Neural cell (in vitro differentiated cells): ENCODE data around the gene MAGI2. TPM values are rescaled to one million over a fixed set of nuclear protein-coding genes. Genes with fewer than 3 reads are reported as not detected.
"Not testable (repeated sequence)": the region's sequence is repeated elsewhere in the genome, so short reads cannot be mapped to it uniquely, and the experiment has no call there.

Experiments used
- H2AFZ ChIP-seq: fragments of 200-600, 300-800 bp; sonication (generic), shearing (Covaris generic); 2 replicates; pipeline ENCODE4 v1.6.0; 2014; ENCODE audit warnings: low read depth, mild to moderate bottlenecking, antibody characterized with exemption, low read length, moderate library complexity
- H3F3A ChIP-seq: fragments of 200-600 bp; shearing (Covaris generic); 2 replicates; pipeline ENCODE4 v1.6.1; 2016; ENCODE audit warnings: mild to moderate bottlenecking, moderate library complexity, mixed read lengths, antibody characterized with exemption, low read length; ENCODE audit not compliant: insufficient read depth, poor library complexity, severe bottlenecking
- H3K27ac ChIP-seq: fragments of 200-600, 300-800 bp; sonication (generic), shearing (Covaris generic); 2 replicates; pipeline ENCODE4 v1.5.1; 2014; ENCODE audit warnings: mild to moderate bottlenecking, low read length, moderate library complexity
- H3K27me3 ChIP-seq: fragments of 300-800, 200-600 bp; sonication (generic), shearing (Covaris generic); 2 replicates; pipeline ENCODE4 v1.6.0; 2014; ENCODE audit warnings: mild to moderate bottlenecking, low read depth, low read length, moderate library complexity; ENCODE audit not compliant: insufficient read depth
- H3K36me3 ChIP-seq: fragments of 300-800, 200-600 bp; sonication (generic), shearing (Covaris generic); 2 replicates; pipeline ENCODE4 v1.5.1; 2014; ENCODE audit warnings: mild to moderate bottlenecking, antibody characterized with exemption, low read length, moderate library complexity; ENCODE audit not compliant: insufficient read depth
- H3K4me2 ChIP-seq: fragments of 300-800, 200-600 bp; sonication (generic), shearing (Covaris generic); 2 replicates; pipeline ENCODE4 v1.6.0; 2014; ENCODE audit warnings: mild to moderate bottlenecking, low read length
- H3K4me3 ChIP-seq: fragments of 300-800, 200-600 bp; sonication (generic), shearing (Covaris generic); 2 replicates; pipeline ENCODE4 v1.5.1; 2014; ENCODE audit warnings: mild to moderate bottlenecking, low read length, moderate library complexity
- H3K79me2 ChIP-seq: fragments of 200-600 bp; shearing (Covaris generic); replicated peaks from 2 replicates; pipeline ENCODE4 v1.6.0; 2014; ENCODE audit warnings: mild to moderate bottlenecking, low read length, moderate library complexity; ENCODE audit not compliant: insufficient read depth
- H3K9ac ChIP-seq: fragments of 300-800, 200-600 bp; sonication (generic), shearing (Covaris generic); 2 replicates; pipeline ENCODE4 v1.6.1; 2016; ENCODE audit warnings: mild to moderate bottlenecking, low read length, mixed read lengths
- H3K9me2 ChIP-seq: fragments of 200-600 bp; shearing (Covaris generic); 2 replicates; pipeline ENCODE4 v1.6.1; 2016; ENCODE audit warnings: mild to moderate bottlenecking, low read length, mixed read lengths; ENCODE audit not compliant: insufficient read depth
- H3K9me3 ChIP-seq: fragments of 200-600, 300-800 bp; sonication (generic), shearing (Covaris generic); 2 replicates; pipeline ENCODE4 v1.6.1; 2016; ENCODE audit warnings: mild to moderate bottlenecking, mixed run types, low read length, moderate library complexity, mixed read lengths
- H4K20me1 ChIP-seq: fragments of 200-600 bp; shearing (Covaris generic); 2 replicates; pipeline ENCODE4 v1.6.1; 2016; ENCODE audit warnings: mild to moderate bottlenecking, mixed run types; ENCODE audit not compliant: insufficient read depth
- EP300 ChIP-seq: fragments of 450-650 bp; conservative IDR thresholded peaks from 2 replicates; pipeline ENCODE4 v1.6.1; 2014; ENCODE audit warnings: antibody characterized with exemption, mild to moderate bottlenecking, moderate library complexity; ENCODE audit not compliant: poor library complexity, severe bottlenecking
- EZH2 ChIP-seq: fragments of 200-600, 300-800 bp; shearing (Covaris generic), sonication (generic); IDR thresholded peaks from 2 replicates; pipeline ENCODE4 v1.6.1; 2014; ENCODE audit warnings: antibody characterized with exemption, low read length, borderline replicate concordance, mild to moderate bottlenecking; ENCODE audit not compliant: insufficient read depth, poor library complexity, severe bottlenecking
- MXI1 ChIP-seq: fragments of 450-650 bp; conservative IDR thresholded peaks from 2 replicates; pipeline ENCODE4 v1.6.1; 2014; ENCODE audit warnings: antibody characterized with exemption, mild to moderate bottlenecking; ENCODE audit not compliant: poor library complexity, severe bottlenecking
- POLR2AphosphoS5 ChIP-seq: IDR thresholded peaks from 2 replicates; pipeline ENCODE4 v1.6.1; 2012
- RAD21 ChIP-seq: fragments of 450-650 bp; conservative IDR thresholded peaks from 2 replicates; pipeline ENCODE4 v1.6.1; 2014; ENCODE audit warnings: antibody characterized with exemption, mild to moderate bottlenecking, moderate library complexity
- REST ChIP-seq: IDR thresholded peaks from 2 replicates; pipeline ENCODE4 v1.6.1; 2012; ENCODE audit warnings: borderline replicate concordance
- SMC3 ChIP-seq: fragments of 450-650 bp; conservative IDR thresholded peaks from 2 replicates; pipeline ENCODE4 v1.6.1; 2014; ENCODE audit warnings: antibody characterized with exemption, mild to moderate bottlenecking, moderate library complexity; ENCODE audit not compliant: poor library complexity
- TAF1 ChIP-seq: IDR thresholded peaks from 2 replicates; pipeline ENCODE4 v1.6.1; 2012; ENCODE audit warnings: low read depth
- polyA plus RNA-seq: library from polyadenylated mRNA; depleted of rRNA; stranded (reverse); fragments of >200 nt; gene quantifications from 2 replicates; pipeline ENCODE4 v1.2.3, GENCODE V29; 2014
- TF ChIP-seq, protein P1 (sequence below): fragments of 450-650 bp; IDR thresholded peaks from 2 replicates; pipeline ENCODE4 v1.5.1; 2014; ENCODE audit warnings: antibody characterized with exemption, mild to moderate bottlenecking, moderate library complexity; ENCODE audit not compliant: poor library complexity, severe bottlenecking

MAGI2 gene
- polyA plus RNA-seq, 1 donor from 2014 or later, result 19.3 TPM

GRCh38 chr7:79035858-79036257 is 417.6 kb downstream of the MAGI2 start:
- Histone ChIP-seq H3F3A (no peaks in the 10 kb centered on the region), H3K4me3 (no peak overlapping the region), H3K27ac (no peak overlapping the region), H3K9me3 (no peaks in the 10 kb centered on the region), H3K79me2 (no peaks in the 10 kb centered on the region), H3K4me2 (no peak overlapping the region), H2AFZ (no peak overlapping the region), H3K9me2 (no peaks in the 10 kb centered on the region), H3K36me3 (no peaks in the 10 kb centered on the region), H3K27me3 (no peaks in the 10 kb centered on the region), H3K9ac (no peak overlapping the region), H4K20me1 (no peaks in the 10 kb centered on the region)
- TF ChIP-seq RAD21, result no peak
- TF ChIP-seq, protein P1, sequence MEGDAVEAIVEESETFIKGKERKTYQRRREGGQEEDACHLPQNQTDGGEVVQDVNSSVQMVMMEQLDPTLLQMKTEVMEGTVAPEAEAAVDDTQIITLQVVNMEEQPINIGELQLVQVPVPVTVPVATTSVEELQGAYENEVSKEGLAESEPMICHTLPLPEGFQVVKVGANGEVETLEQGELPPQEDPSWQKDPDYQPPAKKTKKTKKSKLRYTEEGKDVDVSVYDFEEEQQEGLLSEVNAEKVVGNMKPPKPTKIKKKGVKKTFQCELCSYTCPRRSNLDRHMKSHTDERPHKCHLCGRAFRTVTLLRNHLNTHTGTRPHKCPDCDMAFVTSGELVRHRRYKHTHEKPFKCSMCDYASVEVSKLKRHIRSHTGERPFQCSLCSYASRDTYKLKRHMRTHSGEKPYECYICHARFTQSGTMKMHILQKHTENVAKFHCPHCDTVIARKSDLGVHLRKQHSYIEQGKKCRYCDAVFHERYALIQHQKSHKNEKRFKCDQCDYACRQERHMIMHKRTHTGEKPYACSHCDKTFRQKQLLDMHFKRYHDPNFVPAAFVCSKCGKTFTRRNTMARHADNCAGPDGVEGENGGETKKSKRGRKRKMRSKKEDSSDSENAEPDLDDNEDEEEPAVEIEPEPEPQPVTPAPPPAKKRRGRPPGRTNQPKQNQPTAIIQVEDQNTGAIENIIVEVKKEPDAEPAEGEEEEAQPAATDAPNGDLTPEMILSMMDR, result no peak

- Histone ChIP-seq H3K79me2 (no peaks in the 10 kb centered on the region), H3K27ac (no peak overlapping the region), H3K9me3 (no peaks in the 10 kb centered on the region), H3F3A (no peaks in the 10 kb centered on the region), H3K4me2 (no peak overlapping the region), H3K4me3 (no peak overlapping the region), H3K9me2 (no peaks in the 10 kb centered on the region), H2AFZ (no peak overlapping the region), H3K36me3 (no peaks in the 10 kb centered on the region), H3K9ac (no peak overlapping the region), H4K20me1 (no peaks in the 10 kb centered on the region), H3K27me3 (no peaks in the 10 kb centered on the region)
- TF ChIP-seq EP300 (no peak), MXI1 (no peak), SMC3 (no peak), TAF1 (no peak), REST (no peak), POLR2AphosphoS5 (no peak), EZH2 (no peak), RAD21 (no peak)
- TF ChIP-seq, protein P1, result no peak
Measured at GRCh38 chr7:79034730-79035129, 418.7 kb downstream of the MAGI2 start.

GRCh38 chr7:79019711-79020110 is 433.8 kb downstream of the MAGI2 start:
- not testable (repeated sequence) for H3K79me2 ChIP-seq, H3K36me3 ChIP-seq

More at GRCh38 chr7:79019711-79020110, 433.8 kb downstream of the MAGI2 start:
- H3K9me2 ChIP-seq, H3F3A ChIP-seq, H2AFZ ChIP-seq, H4K20me1 ChIP-seq, H3K4me2 ChIP-seq, H3K27ac ChIP-seq, H3K27me3 ChIP-seq, H3K9me3 ChIP-seq, H3K4me3 ChIP-seq, H3K9ac ChIP-seq: not testable (repeated sequence)
